ENCODE data around the gene AP5B1.

AP5B1 gene

DNA sequence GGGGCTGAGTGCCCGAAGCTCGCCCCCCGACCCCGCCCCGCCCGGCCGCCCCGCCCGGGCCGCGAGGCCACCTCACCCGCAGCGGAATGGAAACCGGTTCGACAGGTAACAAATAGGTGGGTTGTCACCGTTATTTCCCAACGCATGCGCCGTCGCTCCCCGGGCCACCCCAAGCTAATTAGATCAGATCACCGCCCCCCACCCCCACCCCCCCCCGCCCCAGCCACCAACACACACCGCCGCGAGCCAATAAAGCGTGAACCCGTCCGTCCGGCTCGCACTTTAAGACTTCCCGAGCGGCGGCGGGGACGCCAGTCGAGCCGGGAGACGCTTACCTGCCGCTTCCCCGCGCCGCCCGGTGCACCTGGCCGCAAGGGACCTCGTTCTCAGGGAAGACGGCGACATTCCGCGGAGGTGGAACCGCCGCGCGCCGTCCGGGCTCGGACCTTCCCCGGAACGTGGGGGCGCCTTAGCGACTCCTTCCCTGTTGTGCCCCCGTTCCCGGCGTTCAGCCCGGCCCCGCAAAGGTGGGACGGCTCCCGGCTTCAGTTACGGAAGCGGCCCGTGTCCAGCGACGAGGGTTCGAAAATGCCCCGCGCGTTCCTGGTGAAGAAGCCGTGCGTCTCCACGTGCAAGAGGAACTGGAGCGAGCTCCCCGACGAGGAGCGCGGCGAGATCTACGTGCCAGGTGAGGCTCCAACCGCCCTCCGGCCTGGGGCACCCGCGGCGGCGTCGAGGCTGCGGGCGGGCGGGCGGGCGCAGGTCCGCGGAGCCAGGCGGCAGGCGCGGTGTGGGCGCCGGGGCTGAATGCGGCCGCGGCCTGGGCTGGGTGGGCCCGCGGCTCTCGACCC, 6.2 kb upstream of the AP5B1 start, which contains the start of gene OVOL1:
TSS of gene OVOL1 (plus strand) at position 278 of the 851 bp plus-strand sequence. CDS start at position 589, 311 bp downstream.
- in situ Hi-C loops (cut with HindIII; ENCODE audit: low sequenced_read_pairs), result no loop called here

DNA sequence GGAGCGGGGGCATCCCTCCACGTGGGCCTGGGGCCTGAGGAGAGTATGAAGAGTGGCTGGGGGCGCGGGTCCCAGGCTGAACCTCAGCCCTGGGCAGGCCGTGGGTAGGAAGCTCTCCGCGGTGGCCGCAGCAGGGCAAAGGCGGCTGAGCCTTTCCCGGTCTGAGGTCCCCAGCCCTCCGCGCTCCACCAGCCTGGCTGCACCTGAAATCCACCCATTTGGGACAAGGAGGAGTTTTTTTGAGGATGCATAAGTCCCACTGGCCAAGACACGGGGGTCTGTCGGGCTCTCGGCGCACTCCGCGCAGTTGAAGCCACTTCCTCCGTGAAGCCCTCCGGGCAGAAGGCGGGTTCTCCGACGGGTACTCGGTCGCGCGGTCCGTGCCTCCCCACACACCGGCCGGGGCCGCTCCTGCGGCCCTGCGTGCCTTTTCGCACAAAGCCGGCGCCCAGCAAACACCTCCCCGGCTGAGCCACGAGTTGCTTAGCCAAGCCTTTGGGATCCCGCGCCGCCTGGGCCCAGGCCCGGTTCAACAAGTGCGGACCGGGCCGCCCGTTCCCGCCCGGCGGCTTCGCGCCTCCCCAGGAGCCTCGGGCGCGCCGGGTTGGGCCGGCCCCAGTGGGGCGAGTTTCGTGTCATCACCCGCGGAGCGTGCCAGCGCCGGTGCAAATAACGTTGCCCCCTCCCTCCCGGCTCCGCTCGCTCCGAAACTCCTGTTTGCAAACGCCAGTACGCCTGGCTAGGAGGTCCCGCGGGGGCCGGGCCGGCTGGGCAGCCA, 5.4 kb upstream of the AP5B1 start:
- in situ Hi-C loops (cut with HindIII; ENCODE audit: low sequenced_read_pairs), result no loop called here

DNA sequence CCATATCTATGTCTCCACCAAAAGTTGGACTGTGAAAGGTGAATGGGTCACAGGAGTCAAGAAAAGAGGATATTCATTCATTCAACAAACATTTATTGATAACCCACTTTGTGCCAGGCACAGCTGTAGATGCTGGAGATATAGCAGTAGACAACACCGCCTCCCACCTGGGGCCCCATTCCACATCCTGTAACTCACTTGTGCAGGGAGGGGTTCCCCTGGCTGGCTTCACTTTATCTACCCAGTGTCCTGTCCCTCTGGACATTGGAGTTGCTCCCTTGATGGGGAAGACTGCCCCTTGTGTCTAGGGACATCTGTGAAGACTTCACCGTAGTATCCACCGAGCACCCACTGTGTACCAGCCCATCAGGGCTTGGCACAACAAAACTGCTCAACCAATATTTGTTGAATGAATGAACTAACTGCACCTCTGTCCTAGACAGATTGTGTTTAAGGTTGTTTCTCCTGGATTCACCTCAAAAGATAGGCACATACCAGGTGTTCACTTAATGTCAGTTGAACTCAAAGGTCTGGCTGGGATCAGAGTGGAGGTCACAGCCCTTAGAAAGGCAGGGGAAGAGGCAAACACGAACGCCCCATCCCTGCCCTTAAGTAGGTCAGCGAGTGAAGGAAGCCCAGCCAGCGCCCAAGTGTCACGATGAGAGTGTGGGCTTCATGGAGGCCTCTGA, 4.7 kb upstream of the AP5B1 start:
- in situ Hi-C loops (cut with HindIII; ENCODE audit: low sequenced_read_pairs), result no loop called here

DNA sequence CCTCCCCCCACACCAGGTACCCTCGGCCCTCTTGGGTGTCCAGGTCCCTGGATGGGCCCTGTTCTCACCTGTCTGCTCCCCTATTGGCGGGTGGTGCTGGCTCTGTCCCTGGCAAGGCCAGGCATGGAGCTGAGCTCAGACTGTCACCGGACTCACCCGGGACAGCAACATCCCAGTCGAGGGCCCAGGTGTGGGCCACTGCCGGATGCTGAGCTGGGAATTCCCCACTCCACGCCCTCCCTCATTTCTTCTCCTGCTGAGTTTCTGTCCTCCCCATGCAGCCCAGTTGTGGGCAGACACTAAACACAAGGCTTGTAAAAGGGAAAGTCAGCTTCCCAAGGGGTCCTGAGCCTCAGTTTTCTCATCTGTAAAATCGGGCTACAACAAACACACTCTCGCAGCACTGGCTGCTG, 2.0 kb upstream of the AP5B1 start:
- in situ Hi-C loops (cut with HindIII; ENCODE audit: low sequenced_read_pairs), result no loop called here

DNA sequence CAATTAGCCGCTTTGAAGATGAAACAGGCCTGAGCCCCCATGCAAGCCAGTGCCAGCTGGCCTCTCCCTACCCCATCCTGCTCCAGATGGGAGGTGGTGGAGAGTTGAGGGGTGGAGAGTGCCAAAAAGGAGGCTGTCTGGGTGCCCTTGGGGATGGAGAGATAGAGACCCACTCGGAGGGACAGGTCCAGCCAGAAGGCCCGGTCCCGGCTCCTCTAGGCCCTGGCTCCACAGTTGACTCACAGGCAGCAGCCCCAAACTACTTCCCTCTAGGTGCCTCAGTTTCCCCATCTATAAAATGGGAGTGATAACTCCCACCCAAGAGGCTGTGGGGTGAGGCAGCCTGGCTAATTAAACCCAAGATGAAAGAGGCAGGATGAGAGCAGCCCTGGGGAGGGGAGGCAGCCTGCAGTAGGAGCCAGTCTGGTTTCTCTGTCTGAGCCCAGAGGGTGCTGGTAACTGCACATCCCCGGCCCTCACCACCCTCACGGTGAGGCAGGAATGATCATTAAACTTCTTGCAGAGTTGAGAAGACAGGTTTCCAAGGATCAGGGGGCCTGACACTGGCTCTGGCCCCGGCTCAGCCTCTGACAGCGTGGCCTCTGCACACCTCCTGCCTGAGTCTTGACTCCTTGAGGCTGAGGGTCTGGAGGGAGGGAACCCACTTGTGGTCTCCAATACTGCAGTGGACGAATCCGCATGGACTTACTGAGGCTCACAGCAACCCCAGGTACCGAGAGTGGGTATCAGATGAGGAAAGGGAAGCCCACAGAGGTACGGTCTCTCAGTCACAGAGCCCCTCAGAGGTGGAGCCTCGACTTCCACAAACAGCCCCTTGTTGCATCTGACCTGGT, 1.4 kb upstream of the AP5B1 start:
- in situ Hi-C loops (cut with HindIII; ENCODE audit: low sequenced_read_pairs), result no loop called here

DNA sequence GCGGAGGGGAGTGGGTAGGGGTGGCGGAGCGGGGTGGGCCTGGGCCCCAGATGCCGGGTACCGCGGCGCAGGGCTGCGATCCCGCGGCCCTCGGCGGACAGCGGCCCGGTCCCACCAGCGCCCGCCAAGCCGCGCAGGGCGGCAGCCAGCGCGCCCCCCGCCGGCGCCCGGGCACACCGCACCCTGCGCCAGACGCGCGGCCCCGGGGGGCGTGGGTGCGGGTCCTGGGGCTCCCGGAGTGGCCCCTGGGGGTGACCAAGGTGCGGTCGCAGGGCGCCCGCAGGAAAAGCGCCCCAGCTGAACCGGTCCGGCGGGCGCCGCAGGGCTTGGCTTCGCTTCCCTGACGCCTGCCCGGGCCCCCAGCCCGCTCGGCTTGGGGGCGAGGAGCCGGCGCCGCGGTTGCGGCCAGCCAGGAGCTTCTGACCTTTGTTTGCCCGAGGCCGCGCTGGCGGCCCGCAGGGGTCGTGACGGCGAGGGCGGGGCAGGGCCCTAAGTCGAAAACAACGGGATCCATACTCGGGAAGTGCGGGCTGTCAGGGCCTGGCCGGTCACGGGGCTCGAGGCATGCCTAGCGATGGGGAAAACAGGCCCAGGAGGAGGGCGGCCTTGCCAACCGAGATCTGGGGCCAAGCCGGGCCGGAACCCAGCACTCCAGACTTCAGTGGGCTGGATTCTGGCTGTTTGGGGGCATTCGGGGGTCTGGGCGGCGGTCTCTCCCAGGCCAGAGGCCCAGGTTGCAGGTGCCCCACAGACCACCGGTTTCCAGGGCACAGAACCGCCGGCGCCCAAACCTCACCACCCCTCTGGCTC, 581 bp upstream of the AP5B1 start:
- in situ Hi-C loops (cut with HindIII; ENCODE audit: low sequenced_read_pairs), result no loop called here

DNA sequence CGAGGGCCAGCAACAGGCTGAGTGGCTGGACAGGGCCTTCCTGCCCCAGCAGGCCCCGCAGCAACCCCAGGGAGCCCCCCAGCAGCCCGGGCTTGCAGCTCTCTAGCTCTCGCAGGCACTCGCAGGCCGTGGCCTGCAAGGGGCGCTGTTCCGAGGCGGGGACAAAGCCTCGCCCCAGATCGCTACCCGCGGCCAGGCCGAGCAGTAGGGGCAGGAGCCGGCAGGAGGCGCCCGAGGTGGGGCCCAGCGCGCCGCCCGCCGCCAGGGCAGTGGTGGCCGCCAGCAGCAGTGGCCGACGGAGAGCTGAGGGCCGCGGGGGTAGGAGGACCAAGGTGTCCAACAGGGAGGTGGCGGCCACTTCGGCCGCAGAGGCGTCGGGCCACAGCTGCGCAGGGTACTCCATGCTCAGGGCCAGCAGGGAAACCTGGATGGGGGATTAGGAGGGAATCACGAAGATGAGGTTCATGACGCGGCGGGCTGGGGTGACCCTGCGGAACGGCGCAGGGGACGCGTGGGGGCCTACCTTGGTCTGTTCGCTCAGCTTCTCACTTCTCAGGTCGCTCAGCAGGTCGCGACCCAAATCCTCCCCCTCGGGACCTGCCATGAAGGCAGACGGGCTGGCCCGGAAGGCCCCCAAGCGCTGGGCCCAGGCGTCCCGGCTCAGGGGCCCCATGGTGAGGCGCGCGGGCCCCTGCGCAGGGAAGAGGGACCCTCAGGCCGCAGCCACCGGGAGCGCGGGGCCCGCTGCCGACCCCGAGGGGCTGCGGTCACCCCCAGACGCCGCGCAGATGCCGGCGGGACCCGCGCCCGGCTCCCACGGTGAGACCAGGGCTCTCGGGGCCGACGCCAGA, 632 bp downstream of the AP5B1 start:
- in situ Hi-C loops (cut with HindIII; ENCODE audit: low sequenced_read_pairs), result no loop called here

DNA sequence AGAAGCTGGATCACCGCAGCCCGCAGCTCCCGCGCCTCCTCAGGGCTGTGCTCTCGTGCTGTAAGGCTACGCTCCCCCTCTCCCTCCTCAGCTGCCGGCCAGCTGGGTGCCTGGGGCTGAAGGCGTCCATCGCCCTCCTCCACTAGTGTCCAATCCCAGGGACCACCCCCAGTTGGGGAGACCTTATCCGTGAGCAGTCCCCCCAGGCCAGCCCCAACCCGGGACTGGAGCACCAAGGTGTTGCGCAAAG, 1.2 kb downstream of the AP5B1 start:
- in situ Hi-C loops (cut with HindIII; ENCODE audit: low sequenced_read_pairs), result no loop called here

DNA sequence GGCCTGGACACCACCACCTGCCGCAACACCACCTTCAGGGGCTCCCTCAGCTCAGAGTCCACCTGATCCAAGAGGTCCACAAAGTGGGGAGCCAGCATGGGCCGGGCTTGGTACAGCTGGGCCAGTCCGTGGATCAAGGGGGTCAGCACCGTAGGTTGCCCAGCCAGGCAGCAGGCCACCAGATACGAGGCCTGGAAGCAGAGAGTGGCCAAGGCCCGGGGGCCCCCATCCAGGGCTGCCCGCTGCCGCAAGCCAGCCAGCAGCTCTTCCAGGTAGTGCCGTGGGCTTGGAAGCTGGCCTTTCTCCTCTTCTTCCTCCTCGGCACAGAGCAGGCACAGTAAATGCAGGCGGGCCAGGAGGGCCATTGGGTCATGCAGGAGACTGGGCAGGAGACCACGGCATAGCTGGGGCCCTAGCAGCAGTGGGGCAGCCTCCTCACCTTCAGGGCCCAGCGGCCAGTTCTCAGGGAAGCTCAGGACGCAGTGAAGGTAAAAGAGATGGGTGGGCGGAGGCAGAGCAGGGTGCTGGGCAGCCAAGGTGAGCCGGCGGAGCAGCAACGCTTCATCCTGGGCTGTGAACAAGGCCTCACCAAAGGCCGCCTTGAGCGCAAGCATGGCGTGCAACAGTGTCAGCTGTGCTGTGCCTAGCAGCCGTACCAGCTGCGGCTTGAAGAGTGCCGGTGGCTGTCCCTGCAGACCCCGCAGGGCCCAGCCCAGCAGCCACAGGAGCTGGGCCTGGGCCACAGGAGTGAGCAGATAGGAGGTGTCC, 1.7 kb downstream of the AP5B1 start:
- in situ Hi-C loops (cut with HindIII; ENCODE audit: low sequenced_read_pairs), result no loop called here

DNA sequence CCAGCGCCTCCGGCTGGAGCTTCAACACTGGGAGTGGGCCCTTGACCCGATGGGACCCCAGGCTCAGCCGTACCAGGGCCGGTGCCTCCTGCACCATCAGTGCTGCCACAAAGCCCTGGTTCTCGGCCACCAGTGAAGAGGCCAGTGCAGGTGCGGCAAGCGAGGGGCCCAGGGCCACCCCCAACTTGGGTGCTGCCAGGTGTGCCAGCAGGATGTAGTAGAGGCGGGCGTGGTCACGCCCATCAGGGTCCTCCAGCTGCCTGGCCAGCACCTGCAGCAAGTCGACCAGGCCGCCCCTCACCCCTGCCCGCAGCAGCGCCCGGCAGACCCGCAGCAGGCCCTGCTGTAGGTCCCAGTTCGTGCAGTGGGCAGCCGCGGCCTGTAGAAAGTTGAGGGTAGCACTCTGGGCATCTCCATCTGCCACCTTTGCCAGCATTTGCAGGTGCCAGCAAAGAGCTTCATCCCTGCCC, 2.3 kb downstream of the AP5B1 start:
- in situ Hi-C loops (cut with HindIII; ENCODE audit: low sequenced_read_pairs), result no loop called here

DNA sequence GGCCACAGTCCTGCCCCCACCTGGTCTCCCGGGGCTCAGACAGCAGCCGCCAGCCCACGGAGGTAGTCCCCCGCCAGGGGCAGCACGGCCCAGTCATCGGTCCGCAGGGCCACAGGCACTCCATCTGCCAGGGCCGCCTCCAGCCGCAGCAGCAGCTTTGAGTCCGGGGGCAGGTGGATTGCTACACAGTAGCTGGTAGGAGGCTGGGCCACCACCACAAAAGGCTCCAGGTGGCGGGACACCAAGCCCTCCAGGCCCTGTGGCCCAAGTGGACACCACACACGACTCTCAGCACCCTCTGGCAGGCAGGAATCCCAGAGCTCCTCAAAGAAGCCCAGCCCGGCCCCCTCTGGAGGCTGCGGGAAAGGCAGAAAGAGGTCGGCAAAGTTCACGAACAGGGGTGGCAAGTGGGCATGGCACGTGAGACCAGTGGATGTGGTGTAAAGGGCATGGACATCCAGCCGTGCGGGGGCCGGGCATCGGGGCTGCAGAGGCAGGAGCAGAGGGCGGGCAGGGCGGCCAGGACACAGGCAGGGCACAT, 2.9 kb downstream of the AP5B1 start:
- in situ Hi-C loops (cut with HindIII; ENCODE audit: low sequenced_read_pairs), result no loop called here

DNA sequence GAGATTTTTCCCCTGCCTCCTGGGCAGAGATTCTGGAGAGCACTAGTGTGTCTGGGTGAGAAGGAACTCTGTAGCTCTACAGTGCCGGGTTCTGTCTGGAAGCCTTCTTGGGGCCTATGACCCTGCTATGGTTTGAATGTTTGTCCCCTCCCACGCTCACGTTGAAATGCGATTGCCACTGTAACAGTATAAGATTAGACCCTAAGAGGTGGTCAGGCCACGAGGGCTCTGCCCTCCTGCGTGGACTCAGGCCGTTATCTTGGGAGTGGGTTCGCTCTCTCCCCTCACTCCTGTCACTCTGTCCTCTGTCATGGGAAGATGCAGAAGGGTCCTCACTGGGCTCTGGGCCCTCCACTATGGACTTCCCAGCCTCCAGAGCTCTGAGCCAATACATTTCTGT, 3.5 kb downstream of the AP5B1 start:
- in situ Hi-C loops (cut with HindIII; ENCODE audit: low sequenced_read_pairs), result no loop called here

DNA sequence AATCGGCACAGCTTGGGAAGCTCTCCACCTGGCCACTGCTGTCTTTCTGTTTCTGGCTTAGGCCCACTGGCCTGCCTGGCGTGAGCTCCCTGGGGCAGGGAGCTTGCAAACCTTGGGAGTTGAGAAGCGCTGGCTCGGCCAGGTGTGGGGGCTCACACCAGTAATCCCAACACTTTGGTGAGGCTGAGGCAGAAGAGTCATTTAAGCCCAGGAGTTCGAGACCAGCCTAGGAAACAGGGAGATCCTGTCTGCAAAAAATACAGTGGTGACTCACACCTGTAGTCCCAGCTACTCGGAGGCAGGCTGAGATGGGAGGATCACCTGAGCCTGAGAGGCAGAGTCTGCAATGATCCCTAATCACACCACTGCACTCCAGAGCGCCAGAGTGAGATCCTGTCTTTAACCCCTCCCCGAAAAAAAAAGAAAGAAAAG, 4.0 kb downstream of the AP5B1 start:
- in situ Hi-C loops (cut with HindIII; ENCODE audit: low sequenced_read_pairs), result no loop called here

DNA sequence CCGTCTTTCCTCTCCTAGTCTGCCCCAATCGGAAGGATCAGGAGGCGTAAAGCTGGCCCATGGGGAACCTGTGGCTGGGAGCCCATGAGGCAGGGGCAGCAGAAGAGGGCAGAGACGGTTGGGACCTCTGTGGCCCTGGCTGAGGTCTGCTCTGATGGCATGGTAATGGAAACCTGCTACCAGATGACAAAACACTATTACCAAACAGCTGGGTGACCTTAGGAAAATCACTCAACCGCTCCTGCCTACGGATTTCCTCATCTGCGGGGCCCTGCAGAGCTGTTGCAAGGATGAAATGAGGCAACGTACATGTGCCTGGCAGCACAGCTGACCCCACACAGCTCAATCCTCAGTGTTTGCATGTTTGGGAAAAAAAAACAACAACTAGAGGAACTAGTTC, 4.6 kb downstream of the AP5B1 start:
- in situ Hi-C loops (cut with HindIII; ENCODE audit: low sequenced_read_pairs), result no loop called here

DNA sequence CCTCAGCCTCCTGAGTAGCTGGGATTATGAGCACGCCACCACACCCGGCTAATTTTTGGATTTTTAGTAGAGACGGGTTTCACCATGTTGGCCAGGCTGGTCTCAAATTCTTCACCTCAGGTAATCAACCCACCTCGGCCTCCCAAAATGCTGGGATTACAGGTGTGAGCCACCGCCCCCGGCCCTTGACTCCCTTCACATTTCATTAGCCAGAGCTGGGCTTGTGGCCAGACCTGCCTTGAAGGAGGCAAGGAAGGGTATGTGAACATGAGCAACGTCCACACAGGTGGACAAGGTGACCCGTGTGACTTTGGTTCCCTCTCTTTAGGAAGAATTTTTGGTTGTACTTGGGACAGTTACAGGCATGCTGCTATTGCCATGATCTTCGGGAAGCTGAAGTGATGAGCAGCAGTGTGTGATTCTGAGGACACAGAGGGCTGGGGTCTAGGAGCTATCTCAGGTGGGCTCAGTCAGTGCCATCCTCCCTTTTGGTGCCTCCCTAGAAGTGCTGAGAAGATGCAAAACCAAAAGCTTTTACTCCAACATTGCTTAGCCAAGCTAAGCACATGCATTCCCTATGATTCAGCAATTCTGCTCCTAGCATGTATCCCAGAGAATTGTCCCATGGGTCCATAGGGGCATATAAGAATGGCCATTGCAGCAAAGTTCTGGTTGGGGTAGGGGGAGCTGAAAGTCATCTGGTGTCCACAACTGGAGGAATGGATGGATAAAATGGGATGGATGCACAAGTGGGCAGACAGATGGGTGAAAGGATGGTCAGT, 6.1 kb downstream of the AP5B1 start:
- in situ Hi-C loops (cut with HindIII; ENCODE audit: low sequenced_read_pairs), result loop anchor here (5.0 kb wide), 1 partner anchor 68 kb away; no protein-coding TSS in a partner anchor

DNA sequence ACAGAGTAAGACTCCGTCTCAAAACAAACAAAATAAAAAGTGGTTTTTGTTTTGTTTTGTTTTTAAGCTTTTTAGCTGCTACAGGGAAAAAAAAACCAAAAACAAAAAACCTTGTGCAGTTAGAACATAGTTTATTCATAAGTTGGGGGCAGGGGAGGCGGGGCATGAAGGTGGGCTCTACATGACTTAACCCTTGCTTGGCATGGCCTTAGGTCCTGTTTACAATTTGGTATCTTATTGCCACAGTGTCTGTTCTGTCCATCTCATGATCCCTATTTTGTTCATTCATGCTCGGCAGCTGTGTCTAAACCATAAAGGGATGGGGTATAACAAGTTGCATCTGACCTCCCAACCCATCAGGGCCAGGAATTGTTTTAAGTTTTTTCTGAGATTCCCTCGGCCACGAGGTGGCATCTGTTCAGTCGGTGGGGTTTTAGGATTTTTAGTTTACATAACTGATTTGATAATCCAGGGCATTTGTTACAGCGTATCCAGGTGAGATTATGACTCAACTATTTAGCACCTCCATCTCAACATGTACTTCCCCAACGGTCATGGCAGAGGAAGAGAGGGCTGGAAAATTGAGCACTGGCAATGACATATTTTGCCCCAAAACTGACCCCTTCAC, 6.9 kb downstream of the AP5B1 start:
- in situ Hi-C loops (cut with HindIII; ENCODE audit: low sequenced_read_pairs), result loop anchor here (5.0 kb wide), 1 partner anchor 68 kb away; no protein-coding TSS in a partner anchor
